CMK (cell line): Measurements from ENCODE around the gene VPS26C.
"Not testable (repeated sequence)": the region's sequence is repeated elsewhere in the genome, so short reads cannot be mapped to it uniquely, and the experiment has no call there.

Source experiments
- DNase-seq: peaks from one replicate; pipeline ENCODE4 v3.0.0-alpha.2; 2010; ENCODE audit warnings: low read depth

VPS26C gene

GRCh38 chr21:37230632-37231248 lies 36.4 kb downstream of the VPS26C start:
- DNase-seq = no peak

DNA sequence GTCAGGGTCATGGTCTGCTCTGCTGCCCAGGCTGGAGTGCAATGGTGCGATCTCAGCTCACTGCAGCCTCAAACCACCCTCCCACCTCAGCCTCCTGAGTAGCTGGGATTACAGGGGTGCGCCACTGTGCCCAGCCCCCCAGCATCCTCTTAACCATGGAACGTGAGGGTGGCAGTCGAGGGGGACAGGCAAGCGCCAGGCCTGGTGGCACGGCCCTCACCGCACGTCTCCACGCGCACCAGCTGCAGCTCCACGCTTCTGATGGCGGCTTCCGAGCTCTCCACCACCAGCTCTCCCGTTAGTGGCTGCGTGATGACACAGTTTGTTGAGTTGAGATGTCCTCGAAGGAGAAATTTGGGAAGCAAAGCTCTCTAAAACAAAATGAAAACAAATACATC lies 39.1 kb downstream of the VPS26C start:
- DNase-seq = no peak

GRCh38 chr21:37227071-37228002 lies 39.8 kb downstream of the VPS26C start:
- DNase-seq = no peak

- DNase-seq = no peak
Observed at GRCh38 chr21:37226041-37226920, 40.9 kb downstream of the VPS26C start.

DNA sequence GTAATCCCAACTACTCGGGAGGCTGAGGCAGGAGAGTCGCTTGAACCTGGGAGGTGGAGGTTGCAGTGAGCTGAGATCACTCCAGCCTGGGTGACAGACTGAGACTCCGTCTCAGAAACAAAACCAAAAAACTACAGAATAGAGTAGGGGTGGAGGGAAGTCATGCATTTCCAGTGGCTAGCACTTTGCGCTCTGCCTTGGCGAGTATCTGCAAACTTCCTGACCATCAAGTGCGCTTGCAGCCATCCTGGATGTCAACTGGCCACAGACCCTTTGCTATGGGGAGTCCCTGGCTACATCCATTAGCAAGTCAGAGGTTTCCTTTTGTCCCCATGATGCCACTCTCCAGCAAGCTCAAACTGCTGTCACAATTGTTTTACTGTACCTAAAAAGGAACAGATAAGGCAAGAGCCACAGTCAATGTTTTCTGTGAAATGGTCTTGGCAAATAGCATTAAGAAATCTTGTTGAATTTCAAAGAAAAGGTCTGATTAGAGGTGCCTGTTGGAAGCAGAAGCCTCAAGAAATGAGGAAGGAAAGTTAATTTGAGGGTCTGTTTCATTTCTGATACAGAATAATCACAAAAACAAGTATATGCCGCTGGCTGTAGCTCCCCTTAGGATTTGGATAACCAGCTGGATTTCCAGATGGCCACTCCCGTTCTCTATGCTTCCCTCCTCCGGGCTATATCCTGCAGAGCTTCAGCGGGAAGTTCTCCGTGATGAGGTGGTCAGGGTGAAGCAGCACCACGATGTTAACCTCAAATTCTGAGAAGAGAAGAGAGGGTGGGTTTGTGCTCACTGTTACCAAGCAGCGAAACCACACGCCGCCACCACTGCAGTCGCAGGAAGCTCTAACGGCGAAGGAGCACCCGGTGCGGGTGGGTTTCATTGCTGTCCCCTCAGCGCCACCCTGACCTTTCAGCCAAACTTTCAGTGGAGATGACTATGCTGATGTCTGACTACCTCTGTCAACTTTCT lies 42.0 kb downstream of the VPS26C start:
- DNase-seq = peak; percentile 44

DNA sequence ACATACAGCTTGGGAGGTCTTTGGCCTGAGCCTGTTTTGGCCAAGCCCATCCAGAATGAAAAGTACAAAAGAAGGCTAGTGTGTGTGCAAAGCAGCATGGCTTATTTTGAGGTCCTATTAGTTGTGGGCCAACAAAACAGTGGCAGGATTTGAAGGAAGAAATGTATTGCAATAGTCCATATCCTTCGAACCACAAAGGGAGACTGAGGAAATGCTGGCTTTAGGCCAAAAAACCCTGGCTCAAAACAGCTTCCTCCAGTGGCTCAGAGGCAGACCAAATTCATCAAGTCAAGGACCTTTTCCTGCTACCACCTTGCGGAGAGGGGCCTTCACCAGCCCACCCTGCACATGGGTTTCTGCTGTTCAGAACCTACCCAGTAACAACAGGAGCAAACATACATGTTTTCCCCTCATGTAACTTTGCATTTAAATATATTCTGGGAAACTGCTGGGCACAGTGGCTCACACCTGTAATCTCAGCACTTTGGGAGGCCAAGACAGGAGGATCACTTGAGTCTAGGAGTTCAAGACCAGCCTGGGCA lies 43.3 kb downstream of the VPS26C start:
- DNase-seq = no peak

- DNase-seq = not testable (repeated sequence)
Observed at GRCh38 chr21:37222248-37222647, 44.9 kb downstream of the VPS26C start.

DNA sequence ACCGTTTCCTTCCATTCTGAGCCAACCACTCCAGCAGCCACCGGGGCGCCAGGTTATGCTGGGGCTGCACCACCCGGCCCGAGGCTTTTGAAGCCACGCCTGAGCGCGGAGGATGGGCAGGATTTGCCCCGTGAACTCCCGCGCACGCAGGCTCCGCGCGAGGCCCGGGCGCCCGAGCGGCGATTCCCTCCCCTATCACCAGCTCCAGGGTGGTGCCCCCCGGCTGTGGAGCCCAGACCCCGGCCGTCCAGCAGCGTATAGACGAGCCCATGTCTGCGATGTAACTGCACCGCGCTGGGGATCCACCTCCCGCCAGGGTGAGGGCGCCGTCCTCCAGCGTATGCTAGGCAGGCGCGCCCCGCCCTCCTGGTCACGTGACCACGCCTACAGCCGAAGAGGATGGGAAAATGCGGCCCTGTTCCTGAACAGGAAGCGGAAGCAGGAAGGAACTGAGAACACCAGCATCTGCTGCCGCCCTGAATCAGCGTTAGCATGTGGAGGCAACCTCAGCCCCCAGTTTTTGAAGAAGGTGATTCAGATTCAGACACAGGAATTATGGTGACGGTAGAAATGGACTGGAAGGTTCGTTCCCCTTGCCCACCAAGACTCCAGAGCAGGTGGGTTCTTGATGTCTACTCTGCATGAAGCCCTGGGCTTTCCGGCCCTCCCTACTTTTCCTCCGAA lies 46.0 kb downstream of the VPS26C start:
- DNase-seq = peak; percentile 99

DNA sequence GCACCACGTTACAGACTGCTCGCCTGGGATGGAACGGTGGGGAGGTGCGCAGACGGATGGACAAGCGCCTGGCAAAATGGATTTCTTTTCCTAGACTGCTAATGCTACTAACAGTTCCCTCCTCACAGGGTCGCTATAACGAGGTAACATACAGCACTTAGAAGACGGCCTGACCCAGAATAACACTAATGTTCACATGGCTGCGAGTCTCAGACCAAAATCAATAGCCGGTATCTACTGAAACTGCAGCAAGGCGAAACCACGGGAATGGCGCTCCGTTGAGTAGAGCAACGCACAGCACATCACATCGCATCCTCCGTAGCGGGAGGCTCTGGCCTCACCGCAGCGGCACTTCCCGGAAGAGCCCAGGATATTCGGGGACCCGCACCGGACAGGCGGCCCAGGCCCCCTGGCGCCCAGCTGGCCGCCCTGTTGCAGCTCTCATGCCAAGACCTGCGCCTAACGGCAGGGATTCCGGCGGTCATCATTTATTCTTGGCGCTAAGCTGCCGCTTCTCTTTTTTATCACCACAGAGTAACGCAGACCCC lies 46.6 kb downstream of the VPS26C start:
- DNase-seq = peak; percentile 57

- DNase-seq = no peak
Observed at GRCh38 chr21:37219761-37220432, 47.2 kb downstream of the VPS26C start.

GRCh38 chr21:37214952-37215351 lies 52.2 kb downstream of the VPS26C start:
- no peak for DNase-seq

GRCh38 chr21:37210799-37211198 lies 56.3 kb downstream of the VPS26C start:
- no peak for DNase-seq

- no peak for DNase-seq
Observed at GRCh38 chr21:37210130-37210529, 57.0 kb downstream of the VPS26C start.

GRCh38 chr21:37208741-37209225 lies 58.4 kb downstream of the VPS26C start:
- DNase-seq = no peak

- DNase-seq = peak; percentile 60
Observed at GRCh38 chr21:37208056-37208721, 58.9 kb downstream of the VPS26C start.

DNA sequence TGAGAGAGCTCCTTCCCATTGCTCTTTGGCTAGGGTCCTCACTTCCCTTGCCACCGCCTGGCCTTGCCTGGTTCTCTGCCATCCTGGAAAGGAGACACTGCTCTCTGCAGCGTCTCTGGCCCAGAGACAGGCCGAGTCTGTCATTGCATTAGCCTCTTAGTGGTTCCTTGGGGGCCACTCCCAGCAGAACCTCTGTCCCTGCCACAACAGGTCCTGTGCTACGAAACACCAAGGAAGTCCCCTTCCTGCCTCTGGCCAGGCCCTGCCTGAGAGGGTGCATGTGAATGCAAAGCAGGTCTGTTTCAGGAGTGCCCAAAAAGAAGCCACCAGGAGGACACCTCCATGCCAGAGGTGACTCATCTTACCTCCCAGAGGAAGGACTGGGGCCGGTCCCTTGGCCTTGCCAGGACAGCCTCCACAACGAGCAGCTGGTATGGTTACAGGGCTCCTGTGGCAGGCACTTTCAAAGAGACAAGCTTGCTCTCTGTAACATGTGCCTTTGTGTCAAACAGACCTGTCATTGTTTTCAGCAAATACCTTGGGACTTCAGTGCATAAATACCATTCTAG lies 59.6 kb downstream of the VPS26C start:
- DNase-seq = no peak

DNA sequence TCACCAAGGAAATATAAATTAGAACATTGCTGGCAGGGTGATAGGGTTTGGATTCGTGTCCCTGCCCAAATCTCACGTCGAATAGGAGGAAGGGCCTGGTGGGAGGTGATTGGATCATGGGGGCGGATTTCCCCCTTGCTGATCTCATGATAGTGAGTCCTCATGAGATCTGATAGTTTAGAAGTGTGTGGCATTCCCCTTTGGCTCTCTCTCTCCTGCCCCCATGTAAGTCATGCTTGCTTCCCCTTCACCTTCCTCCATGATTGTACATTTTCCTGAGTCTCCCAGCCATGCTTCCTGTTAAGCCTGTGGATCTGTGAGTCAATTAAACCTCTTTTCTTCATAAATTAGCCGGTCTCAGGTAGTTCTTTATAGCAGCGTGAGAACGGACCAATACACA lies 60.6 kb downstream of the VPS26C start:
- no peak for DNase-seq

- DNase-seq = no peak
Observed at GRCh38 chr21:37204580-37204979, 62.6 kb downstream of the VPS26C start.
